ENCODE results near the gene TMIGD3.

Gene TMIGD3

GRCh38 chr1:111442457-111442856, 61.0 kb downstream of the TMIGD3 start:
- H3K9me3 ChIP-seq, result no peaks in the 10 kb centered on the region
- no peak overlapping the region for H3K27ac ChIP-seq
- no peak overlapping the region for H3K4me3 ChIP-seq
- H3K27me3 ChIP-seq, result no peaks in the 10 kb centered on the region
- H3K36me3 ChIP-seq, result peaks cover 100% of the 10 kb centered on the region
- no peak overlapping the region for H3K9ac ChIP-seq
- H3K4me2 ChIP-seq, result no peak overlapping the region
- TF ChIP-seq Cebpa-rat (IDR thresholded peaks at IDR 0.05), result no peak
- peaks cover 11% of the 10 kb centered on the region for H3K4me1 ChIP-seq
- peaks cover 45% of the 10 kb centered on the region; the same call in 1 of the 2 replicates for H4K20me1 ChIP-seq

GRCh38 chr1:111441573-111442192, 61.8 kb downstream of the TMIGD3 start:
- peaks cover 38% of the 10 kb centered on the region; the same call in 1 of the 2 replicates for H4K20me1 ChIP-seq
- no peak for TF ChIP-seq Cebpa-rat (IDR thresholded peaks at IDR 0.05)
- H3K4me2 ChIP-seq, result no peak overlapping the region
- H3K9ac ChIP-seq, result no peak overlapping the region
- H3K4me1 ChIP-seq, result peaks cover 3% of the 10 kb centered on the region; the same call in 1 of the 2 replicates
- no peak overlapping the region for H3K4me3 ChIP-seq
- no peak overlapping the region for H3K27ac ChIP-seq
- H3K36me3 ChIP-seq, result peaks cover 97% of the 10 kb centered on the region
- H3K27me3 ChIP-seq, result no peaks in the 10 kb centered on the region
- no peaks in the 10 kb centered on the region for H3K9me3 ChIP-seq

- Histone ChIP-seq H3K4me2 (no peak overlapping the region), H3K9ac (no peak overlapping the region), H3K9me3 (no peaks in the 10 kb centered on the region), H3K27me3 (no peaks in the 10 kb centered on the region), H4K20me1 (peaks cover 29% of the 10 kb centered on the region; the same call in 1 of the 2 replicates), H3K4me1 (no peaks in the 10 kb centered on the region), H3K4me3 (no peak overlapping the region), H3K36me3 (peaks cover 77% of the 10 kb centered on the region), H3K27ac (no peak overlapping the region)
- no peak for TF ChIP-seq Cebpa-rat (IDR thresholded peaks at IDR 0.05)
These were observed 63.7 kb downstream of the TMIGD3 start for GRCh38 chr1:111439461-111440351.

- no peak overlapping the region for H3K4me3 ChIP-seq
- no peaks in the 10 kb centered on the region for H3K9me3 ChIP-seq
- H3K27me3 ChIP-seq, result no peaks in the 10 kb centered on the region
- H3K36me3 ChIP-seq, result peaks cover 47% of the 10 kb centered on the region
- H4K20me1 ChIP-seq, result 0 out of 2 replicates have a peak, but pooled peaks cover 8% of the 10 kb centered on the region
- H3K27ac ChIP-seq, result no peak overlapping the region
- H3K9ac ChIP-seq, result no peak overlapping the region
- no peak overlapping the region for H3K4me2 ChIP-seq
- H3K4me1 ChIP-seq, result no peaks in the 10 kb centered on the region
- no peak for TF ChIP-seq Cebpa-rat (IDR thresholded peaks at IDR 0.05)
These were observed 66.7 kb downstream of the TMIGD3 start for GRCh38 chr1:111436726-111437125.

Measured in BLaER1 (cell line).